Subcutaneous adipose tissue (tissue), 4 donors: ENCODE data around the gene DIPK1A. TPM values are rescaled to one million over a fixed set of nuclear protein-coding genes. Genes with fewer than 3 reads are reported as not detected.

Experiments used
- CTCF ChIP-seq: fragments of 450-650 bp; IDR thresholded peaks from one replicate; pipeline ENCODE4 v1.5.1; 2016; ENCODE audit warnings: low read depth, mild to moderate bottlenecking, control low read depth, antibody characterized with exemption, moderate library complexity
- total RNA-seq, 4 donors: library from RNA; depleted of rRNA; stranded (reverse); fragments of >200 nt; gene quantifications; one replicate each; pipeline ENCODE4 v1.1.0, GENCODE V29; 2016

Gene DIPK1A
- total RNA-seq, 4 donors from 2014 or later = 11.9 to 24.6 (median 18.3) TPM

GRCh38 chr1:92832537-92833114 lies 128.6 kb downstream of the DIPK1A start:
- TF ChIP-seq CTCF = no peak

- TF ChIP-seq CTCF = no peak
Measured at GRCh38 chr1:92831762-92832536, 129.3 kb downstream of the DIPK1A start, which contains the start of gene RPL5. Gene RPL5 (plus strand): TSS chr1:92832040. CDS start chr1:92832115, 75 bp downstream.

GRCh38 chr1:92831368-92831761 lies 129.9 kb downstream of the DIPK1A start:
- TF ChIP-seq CTCF = no peak

- TF ChIP-seq CTCF = no peak
Measured at GRCh38 chr1:92826792-92827191, 134.5 kb downstream of the DIPK1A start.

- TF ChIP-seq CTCF = no peak
Measured at GRCh38 chr1:92822879-92823278, 138.4 kb downstream of the DIPK1A start.

DNA sequence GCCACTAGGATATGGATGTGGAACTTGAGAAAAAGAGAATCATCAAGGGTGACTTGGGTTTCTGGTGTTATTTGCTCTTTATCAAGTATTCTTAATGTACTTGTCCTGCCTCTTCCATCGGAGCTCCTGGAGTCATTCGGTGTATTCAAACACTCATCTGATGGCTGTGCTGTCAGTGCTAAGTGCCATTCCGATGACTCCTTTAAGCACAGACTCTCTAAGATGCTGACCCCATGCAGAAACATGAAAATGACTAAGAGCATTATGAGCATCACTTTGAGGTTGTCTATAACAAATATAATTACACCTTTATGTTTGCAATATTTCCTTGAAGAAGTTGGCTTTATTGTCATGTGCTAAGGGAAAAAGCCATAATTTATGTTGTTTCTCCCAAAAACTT lies 140.7 kb downstream of the DIPK1A start:
- no peak for TF ChIP-seq CTCF

DNA sequence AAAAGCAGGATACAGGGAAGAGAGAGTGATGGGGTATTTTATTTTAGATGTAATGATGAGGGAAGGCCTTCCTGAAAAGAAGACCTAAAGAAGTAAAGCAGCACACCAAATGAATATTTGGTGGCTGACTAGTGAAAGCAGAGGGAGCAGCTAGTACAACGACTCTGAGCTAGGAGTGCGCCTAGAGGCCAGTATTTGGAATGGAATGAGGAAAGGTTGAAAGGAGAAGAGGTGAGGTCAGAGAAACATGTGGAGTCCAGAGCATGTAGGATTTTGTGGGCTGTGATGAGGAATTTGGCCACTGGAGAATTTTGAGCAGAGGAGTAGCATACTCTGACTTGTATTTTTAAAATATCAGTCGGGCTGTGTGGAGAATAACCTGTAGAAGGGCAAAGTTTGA lies 141.2 kb downstream of the DIPK1A start:
- TF ChIP-seq CTCF = no peak
